Activated CD4-positive, CD25-positive, alpha-beta regulatory T cell (primary cell): ENCODE measurements around the gene WDR4.
A peak's percentile ranks its signal among the peaks of the same experiment; 100 is the strongest.
"Not testable (repeated sequence)": the region's sequence is repeated elsewhere in the genome, so short reads cannot be mapped to it uniquely, and the experiment has no call there.

Source experiments
- DNase-seq, 4 experiments: peaks; one replicate each; lab custom pipeline; 2025; lab: John Stamatoyannopoulos, UW

Gene WDR4

GRCh38 chr21:42839271-42840231 lies 39.8 kb downstream of the WDR4 start:
- no peak for DNase-seq

DNA sequence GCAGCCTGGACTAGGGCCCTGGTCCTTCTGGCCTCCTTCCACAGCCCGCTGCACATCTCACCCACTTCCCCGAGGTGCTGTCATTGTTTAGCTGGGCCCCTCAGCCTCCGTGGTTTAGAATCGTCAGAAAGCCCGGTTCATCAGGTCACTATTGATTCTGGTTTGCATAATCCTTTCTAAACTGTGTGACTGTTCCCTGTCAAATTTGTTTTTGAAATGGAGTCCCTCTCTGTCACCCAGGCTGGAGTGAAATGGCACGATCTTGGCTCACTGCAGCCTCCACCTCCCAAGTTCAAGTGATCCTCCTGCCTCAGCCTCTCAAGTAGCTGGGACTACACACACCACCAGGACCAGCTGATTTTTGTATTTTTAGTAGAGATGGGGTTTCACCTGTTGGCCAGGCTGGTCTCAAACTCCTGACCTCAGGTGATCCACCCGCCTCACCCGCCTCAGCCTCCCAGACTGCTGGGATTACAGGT lies 41.1 kb downstream of the WDR4 start:
- DNase-seq, result not testable (repeated sequence)

- DNase-seq, result no peak
Measured at GRCh38 chr21:42837421-42838211, 41.7 kb downstream of the WDR4 start.

DNA sequence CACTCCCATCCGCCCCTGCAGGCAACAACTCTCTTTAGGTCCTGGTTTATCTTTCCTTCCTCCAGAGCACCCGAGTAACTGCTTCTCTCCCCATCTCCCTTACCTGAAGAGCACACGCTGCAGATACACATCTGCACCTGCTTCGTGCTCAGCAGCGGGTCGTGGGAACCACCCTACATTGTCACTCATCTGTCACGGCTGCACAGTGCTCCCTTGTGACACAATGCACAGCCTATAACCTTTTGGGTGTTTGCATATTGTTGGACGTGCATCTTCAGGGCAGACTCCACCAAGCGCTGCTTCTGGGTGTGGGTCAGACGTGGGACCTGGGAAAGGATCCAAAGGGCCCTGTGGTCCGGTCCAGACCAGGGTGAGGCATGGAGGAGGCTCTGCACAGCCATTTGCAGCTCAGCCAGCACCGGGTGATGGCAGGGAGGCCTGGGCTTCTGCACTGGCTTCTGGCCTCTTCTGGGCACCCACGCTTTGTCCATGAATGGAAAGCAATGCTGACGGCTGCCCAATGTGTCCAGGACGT lies 42.5 kb downstream of the WDR4 start:
- DNase-seq, result no peak

DNA sequence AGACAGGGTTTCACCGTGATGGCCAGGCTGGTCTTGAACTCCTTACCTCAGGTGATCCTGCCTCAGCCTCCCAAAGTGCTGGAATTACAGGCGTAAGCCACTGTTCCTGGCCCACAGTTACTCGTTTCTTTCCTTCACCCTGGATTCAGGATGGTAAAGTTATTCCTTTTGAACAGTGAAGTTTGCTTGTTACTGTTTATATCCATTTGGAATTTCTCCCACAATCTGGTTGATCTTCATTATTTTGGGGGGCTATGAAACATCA lies 43.0 kb downstream of the WDR4 start:
- no peak for DNase-seq

- no peak for DNase-seq
Measured at GRCh38 chr21:42835611-42836401, 43.5 kb downstream of the WDR4 start.

DNA sequence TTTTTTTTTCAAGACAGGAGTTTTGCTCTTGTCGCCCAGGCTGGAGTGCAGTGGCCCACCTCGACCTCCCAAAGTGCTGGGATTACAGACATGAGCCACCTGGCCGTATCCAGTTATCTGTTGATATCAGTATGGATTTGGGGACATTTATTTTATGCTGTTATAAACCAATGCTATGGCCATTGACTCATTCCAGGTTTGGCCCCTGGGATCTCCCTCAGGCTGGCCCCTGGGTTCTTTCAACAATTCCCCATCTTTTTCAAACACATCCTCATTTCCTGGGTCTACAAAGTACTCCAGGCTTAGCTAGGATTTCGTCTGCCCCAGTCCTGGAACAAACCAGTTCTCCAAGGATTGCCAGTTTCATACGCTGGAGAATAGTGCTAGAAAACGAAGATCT lies 44.1 kb downstream of the WDR4 start:
- DNase-seq, result no peak

GRCh38 chr21:42834726-42835191 lies 44.6 kb downstream of the WDR4 start:
- no peak for DNase-seq

DNA sequence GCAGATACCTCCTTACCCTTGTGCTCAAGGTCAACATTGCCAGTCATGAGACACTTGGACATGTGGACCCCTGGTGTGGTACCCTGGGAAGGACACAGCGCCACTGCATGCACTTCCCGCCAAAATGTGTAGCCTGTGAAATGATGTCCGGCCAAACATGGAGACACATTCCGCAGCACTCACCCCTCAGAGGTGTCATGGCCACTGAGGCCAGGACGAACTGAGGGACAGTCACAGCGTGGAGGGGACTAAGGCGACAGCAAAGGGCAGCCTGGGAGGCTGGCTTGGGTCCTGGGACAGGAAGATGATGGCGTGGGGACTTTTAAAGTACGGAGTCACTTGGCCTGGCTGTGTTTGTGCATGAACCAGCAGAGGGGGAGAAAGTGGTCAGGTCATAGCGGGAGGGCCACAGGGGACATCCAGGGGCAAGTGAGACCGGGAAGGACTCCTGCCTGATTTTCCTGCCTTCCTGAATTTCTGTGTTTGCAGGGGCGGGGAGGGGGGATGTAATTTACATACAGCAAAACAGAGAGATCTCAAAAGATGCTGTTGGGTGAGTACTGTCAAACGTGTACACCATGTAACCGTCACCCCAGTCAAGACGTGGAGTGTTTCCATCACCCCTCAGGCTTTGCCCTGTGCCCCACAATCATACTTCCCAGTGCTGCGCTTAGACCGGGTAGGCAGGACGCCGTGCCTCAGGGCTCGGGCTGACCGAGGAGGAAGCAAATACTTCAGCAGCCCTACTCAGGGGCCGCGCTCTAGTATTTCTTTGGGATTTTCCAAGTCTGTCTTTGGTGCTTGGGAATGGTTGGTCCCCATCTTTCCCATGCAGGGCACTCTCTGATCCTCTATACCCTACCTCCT lies 45.2 kb downstream of the WDR4 start:
- DNase-seq, result no peak

DNA sequence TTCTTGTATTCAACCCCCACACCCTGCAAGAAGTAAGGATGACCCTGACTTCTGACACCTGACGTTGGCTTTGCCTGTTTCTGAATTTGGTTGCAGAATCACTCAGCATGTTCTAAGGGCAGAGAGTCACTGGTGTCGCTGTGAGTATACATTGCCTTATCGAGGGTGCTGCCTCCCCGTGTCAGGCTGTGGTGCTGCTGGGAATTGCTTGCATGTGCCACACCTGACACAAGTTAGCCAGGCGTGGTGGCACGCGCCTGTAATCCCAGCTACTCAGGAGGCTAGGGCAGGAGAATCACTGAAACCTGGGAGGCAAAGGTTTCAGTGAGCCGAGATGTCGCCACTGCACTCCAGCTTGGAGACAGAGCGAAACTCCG lies 45.9 kb downstream of the WDR4 start:
- DNase-seq, result peak in 2 of 4 experiments; percentile 24 to 31

DNA sequence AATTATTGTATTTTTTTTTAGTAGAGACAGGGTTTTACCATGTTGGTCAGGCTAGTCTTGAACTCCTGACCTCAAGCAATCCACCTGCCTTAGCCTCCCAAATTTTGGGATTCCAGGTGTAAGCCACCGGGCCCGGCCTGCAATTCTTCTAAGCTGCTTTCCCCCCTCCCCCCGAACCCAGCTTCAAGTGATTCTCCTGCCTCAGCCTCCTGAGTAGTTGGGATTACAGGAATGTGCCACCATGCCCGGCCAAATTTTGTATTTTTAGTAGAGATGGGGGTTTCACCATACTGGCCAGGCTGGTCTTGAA lies 47.1 kb downstream of the WDR4 start:
- DNase-seq, result not testable (repeated sequence)

- DNase-seq, result no peak
Measured at GRCh38 chr21:42830456-42831455, 48.6 kb downstream of the WDR4 start.

- no peak for DNase-seq
Measured at GRCh38 chr21:42829954-42830353, 49.4 kb downstream of the WDR4 start.

DNA sequence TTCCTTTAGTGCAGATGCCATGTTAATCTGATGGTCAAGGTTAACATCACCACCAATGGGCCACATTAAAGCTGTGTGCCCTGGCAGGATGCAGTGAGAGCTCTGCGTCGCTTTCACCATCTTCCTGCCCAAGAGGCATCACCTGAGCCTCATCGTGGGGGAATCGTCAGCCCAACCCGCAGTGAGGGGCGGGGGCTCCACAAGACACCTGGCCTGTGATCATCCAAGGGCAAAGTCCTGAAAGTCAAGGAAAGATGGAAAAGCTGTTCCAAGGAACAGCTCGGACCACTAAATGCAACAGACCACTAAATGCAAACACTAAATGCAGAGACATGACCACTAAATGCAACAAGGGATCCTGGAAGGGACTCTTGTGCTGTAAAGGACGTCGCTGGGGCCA lies 49.9 kb downstream of the WDR4 start:
- DNase-seq, result no peak

DNA sequence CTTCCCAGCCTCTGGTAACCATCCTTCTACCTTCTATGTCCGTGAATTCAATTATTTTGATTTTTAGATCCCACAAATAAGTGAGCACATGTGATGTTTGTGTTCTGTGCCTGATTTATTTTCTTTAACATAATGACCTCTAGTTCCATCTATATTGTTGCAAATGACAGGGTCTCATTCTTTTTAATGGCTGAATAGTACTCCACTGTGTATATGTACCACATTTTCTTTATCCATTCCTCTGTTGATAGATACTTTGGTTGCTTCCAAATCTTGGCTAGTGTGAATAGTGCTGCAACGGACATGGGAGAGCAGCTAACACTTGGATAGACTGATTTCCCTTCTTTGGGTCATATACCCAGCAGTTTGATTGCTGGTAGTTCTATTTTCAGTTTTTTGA lies 51.8 kb downstream of the WDR4 start:
- DNase-seq, result no peak

- no peak for DNase-seq
Measured at GRCh38 chr21:42820616-42821465, 58.5 kb downstream of the WDR4 start.

GRCh38 chr21:42819861-42820615 lies 59.3 kb downstream of the WDR4 start:
- DNase-seq, result no peak

DNA sequence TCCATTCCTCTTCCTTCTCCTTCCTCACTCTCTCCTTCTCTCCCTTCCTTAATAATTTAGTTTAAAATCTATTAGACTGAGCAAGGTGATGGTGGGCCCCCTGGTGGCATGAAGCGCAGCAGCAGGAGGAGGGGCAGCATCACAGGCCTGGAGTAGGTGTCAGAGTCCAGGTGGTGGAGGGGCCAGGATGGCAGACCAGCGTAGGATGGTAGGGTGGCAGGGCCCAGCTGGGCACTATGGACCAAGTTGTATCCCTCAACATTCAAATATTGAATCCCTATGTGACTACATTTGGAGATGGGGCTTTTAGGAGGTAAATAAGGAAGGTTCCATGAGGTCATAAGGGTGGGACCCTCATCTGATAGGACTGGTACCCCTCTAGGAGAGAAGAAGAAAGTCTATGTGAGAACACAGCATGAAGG lies 61.0 kb downstream of the WDR4 start:
- DNase-seq, result peak in 3 of 4 experiments; percentile 28 to 50 (median 36)
